ENCODE measurements around the gene GMPR2.
"Not testable (repeated sequence)": the region's sequence is repeated elsewhere in the genome, so short reads cannot be mapped to it uniquely, and the experiment has no call there.

Gene GMPR2

DNA sequence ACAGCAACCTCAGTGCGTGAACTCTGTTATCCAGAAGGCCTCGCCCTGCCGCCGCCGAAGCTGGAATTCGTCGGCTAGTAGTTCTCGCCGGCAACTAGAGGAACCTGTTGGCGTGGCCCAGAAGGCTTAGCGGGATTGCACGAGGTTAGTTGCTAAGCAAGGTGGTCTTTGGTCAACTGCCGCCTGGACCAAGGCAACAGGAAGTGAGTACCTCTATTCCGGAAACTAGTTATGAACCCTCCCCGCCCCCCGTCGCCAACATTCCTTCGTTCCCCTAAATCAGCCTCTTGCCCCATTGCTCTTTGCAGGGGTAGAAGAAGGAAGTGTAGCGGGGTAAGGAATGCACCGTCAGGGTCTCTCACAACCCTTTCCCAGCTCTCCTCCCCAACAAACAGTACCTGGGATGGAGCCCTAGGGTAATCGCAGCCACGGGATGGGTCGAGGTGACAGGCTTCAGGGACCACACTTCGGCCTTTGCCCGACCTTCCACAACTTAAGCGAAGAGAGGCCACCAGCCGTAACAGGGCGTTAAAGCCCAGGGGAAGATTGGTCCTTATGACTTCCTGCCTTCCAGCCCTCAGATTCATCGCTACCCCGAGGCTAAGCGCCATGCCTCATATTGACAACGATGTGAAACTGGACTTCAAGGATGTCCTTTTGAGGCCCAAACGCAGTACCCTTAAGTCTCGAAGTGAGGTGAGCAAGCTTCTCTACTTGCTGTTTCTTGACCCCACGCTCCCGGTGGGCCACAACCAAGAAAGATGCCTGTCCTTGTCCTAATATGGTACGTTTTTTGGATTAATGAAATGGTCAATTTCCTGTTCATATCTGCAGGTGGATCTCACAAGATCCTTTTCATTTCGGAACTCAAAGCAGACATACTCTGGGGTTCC lies at the start of gene GMPR2:
Gene GMPR2, plus strand, starts transcription at position 285 of the 893 bp plus-strand sequence. Its CDS starts 325 bp downstream, at position 610.
- DNase-seq = no peak

- no peak for DNase-seq
Measured at GRCh38 chr14:24183014-24183481, 49.7 kb upstream of the GMPR2 start.

DNA sequence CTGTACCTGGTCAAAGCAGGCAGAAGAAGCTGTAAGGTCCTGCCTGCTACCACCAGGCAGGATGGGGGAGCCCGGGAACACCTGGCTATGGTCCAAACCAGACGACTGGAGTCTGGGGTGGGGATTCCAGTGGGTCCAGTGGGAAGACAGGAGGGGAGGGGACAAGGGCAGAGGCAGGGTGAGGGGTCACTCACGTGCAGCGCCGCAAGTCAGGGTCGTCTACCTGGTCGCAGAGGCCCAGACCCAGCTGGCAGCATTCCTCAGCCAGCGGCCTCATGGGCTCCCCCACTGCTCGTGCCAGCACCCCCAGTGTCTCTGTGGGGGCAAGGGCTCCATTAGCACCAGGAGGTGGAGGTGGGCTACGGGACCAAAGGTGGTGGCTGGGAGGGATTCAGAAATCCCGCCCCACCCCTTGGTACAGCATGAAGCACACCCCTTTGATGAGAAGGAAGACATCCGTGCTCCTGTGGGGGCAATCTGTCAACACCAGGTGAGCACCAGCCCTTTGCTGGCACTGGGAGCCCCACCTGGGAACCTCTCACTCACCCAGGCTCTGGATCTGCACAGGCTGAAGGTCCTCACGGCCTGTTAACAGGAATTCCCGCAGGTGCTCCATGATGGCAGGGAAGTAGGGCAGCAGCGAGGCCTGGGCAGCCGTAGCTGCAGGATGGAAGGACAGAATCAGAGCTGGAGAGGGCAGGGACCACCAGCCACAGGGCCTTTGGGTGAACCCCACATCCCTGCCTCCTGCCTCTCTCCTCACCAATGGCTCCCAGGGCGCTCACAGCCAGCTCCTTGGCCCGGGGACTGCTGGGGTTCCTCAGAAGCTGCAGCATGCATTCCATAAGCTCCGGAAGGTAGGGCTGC lies 48.4 kb upstream of the GMPR2 start:
- no peak for DNase-seq

- DNase-seq = no peak
Measured at GRCh38 chr14:24185026-24185425, 47.7 kb upstream of the GMPR2 start.

GRCh38 chr14:24185741-24186140 lies 47.0 kb upstream of the GMPR2 start:
- DNase-seq = no peak

DNA sequence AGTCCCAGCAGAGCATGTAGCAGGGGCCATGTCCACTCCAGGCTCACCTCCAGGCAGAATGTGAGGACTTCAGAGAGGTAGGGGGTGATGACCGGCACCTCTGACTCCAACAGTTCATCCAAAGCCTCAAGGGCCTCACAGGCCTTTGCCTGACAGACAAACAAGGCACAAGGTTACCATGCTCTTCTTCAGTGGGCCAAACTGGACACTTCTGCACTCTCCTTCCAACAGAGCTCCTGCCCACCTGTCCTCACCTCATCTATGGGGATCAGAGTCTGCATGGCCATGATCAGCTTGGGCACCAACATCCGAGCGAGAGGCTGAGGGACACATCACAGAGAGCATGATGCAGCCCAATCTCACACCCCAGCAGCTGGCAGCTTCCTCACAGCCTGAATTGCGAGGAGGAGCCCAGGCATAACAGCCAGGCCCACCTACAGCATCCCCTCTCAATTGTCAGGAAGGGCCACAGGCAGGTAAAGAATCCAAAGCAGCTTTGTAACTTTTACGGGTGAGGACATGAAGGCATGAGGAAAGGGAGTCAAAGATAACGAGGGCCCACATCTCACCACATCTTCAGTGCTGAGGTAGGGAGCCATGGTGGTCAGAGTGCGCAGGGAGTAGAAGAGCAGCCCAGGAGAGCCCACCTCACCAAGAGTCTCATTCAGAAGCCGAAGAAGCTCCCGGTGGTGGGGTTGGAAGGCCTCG lies 45.7 kb upstream of the GMPR2 start:
- no peak for DNase-seq

GRCh38 chr14:24187539-24187915 lies 45.2 kb upstream of the GMPR2 start:
- DNase-seq = no peak

DNA sequence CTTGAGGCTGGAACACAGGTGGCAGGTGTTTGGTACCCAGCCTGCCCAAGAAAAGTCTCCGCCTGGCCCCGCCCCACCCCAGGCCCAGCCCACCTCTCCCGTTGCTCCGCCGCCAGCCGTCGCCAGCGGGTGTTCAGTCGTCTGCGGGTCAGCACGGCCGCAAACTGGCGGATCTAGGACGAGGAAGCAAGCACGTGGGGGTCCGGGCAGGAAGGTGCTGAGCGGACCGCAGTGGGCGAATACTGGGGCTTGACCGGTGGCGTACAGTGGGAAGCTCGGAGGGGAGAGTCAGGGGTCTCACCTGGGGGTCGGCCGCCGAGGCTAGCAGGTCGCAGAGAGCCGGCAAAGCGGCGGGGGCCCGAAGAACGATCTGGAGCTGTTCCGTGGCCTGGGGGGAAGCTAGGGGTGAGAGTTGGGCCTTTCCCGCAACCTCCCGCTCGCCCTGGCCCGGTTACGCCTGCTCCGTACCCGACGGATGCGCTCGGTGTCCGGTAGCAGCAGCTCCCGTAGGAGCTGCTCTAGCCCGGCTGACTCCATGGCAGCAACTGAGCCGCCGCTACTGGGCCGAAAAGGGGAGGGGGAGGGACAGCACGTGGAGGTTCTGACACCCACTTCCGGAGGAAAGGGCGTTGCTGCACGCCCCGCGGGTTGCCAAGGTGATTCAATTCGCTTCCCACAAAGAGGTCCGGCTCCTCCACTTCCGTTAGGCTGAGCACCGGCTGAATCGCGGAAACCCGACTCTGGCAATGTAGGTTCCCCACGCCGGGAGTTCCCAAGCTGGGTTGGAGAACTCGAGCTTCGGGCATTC lies 44.3 kb upstream of the GMPR2 start, which contains the start of gene IPO4:
Gene IPO4, minus strand, starts transcription at position 566 of the 808 bp plus-strand sequence. Its CDS starts 29 bp downstream, at position 537.
- DNase-seq = peak; percentile 84

DNA sequence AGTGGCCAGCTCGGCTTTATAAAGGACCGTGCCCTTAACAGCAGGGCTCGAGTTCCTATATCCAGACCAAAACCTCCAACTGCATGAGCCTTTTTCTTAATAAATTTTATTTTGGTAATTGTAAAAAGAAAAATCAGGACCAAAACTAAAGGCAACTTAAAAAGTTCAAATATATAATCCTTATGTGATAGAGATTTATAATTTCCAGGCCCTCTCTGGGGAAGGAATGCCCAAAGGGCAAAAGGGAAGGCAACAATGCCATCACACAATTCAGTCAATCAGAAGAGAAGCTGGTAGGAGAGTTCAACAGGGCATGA lies 43.7 kb upstream of the GMPR2 start:
- no peak for DNase-seq

DNA sequence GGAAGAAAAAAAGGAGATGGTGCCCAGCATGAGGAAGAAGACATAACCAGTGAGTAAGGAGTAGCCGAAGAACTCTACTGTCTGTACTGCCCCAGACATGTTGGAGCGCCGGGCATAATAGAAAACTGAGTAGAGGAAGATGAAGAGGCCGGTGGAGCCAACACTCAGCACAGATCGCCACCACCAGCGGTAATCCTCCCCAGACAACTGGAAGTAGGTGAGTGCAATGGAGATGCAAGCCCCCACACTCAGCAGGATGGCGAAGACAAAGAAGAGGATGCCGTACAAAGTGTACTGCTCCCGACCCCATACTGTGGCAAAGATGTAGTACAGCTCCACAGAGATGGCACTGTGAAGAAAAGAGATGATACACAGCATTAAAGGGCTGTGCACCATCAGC lies 43.3 kb upstream of the GMPR2 start:
- no peak for DNase-seq

GRCh38 chr14:24190416-24190815 lies 42.3 kb upstream of the GMPR2 start:
- DNase-seq = no peak

- no peak for DNase-seq
Measured at GRCh38 chr14:24192933-24193332, 39.8 kb upstream of the GMPR2 start.

- no peak for DNase-seq
Measured at GRCh38 chr14:24194186-24194872, 38.4 kb upstream of the GMPR2 start.

GRCh38 chr14:24194873-24195185 lies 37.9 kb upstream of the GMPR2 start:
- no peak for DNase-seq

DNA sequence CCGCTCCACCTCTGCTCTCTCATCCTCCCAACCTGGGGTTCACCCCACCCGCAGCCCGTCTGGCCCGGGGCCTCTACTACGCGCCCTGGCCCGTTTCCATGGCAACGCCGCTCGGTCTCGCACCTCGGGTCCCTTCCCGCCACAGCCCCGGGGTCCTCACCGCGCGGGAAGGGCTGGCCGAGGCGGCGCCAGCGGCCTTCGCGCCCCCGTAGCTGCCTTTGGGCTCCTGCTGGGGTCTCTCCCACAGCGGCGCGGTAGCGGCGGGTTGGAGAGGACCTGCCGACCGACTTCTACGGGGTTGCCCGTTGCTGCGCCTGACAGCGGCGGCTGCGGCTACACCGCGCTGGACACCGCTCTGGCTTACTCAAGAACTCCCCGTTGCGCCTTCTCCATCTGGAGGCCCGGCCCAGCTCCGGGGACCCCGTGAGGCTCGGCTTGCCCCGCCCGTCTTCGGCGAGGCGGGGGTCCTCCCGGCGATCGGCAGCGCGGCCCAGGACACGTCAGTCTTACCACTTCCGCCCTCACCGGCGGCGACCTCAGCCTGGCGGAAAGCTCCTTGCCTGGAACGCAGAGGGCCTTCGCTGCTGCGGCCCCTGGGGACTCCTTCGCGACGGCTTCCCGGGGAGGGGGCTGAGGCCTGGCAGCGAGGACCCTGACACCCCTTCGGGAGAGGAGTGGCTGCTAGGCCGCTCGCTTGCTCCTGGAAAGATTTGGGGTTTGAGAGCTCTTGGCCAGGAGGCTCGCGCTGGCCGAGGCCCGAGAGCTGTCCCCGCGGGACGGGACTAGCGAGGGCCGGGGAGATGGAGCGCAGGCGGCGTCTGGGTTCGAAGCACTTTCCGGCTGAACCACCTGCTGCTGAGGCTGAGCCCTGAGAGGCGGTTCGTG lies 37.3 kb upstream of the GMPR2 start, which contains the start of gene TM9SF1:
Gene TM9SF1, minus strand, starts transcription at position 256 of the 885 bp plus-strand sequence. CDS start 422 bp downstream, outside the sequence.
- DNase-seq = peak; percentile 12

DNA sequence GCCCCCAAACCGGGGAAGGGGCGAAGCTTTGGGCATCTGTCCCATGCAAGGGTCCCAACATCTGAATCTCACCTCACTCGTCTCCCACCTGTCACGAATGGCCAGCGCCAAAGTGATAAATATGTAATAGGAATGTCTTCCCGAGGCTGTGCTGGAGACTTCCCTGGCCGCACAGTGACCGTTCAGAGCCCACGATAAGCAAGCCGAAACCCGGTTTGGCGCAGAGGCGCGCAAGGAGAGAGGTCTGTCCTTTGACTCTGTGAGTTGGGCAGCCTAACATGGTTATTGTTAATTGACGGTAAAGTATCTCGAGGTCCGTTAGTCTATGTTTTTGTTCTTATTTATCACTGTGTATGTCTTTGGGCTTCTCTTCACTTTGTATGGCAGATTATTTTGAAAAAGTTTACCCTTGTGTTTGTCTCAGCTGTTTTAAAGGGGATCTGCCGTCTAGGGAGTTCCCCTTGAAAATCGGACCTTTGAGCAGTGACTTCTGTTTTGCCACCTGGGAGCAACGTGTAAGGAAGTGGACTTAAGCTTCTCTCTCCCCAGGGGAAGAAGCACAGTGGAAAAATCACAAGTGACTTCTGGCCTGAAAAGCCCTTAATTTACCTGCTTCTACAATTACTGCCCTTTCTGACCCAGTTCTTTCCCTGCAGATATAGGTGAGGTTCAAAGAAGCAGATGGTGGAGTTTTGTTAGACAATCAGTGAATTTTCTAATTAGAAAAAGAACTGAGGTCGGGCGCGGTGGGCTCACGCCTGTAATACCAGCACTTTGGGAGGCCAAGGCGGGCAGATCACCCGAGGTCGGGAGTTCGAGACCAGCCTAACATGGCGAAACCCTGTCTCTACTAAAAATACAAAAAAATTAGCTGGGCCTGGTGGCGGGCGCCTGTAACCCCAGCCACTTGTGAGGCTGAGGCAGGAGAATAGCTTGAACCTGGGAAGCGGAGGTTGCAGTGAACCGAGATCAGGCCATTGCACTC lies 36.4 kb upstream of the GMPR2 start:
- no peak for DNase-seq

DNA sequence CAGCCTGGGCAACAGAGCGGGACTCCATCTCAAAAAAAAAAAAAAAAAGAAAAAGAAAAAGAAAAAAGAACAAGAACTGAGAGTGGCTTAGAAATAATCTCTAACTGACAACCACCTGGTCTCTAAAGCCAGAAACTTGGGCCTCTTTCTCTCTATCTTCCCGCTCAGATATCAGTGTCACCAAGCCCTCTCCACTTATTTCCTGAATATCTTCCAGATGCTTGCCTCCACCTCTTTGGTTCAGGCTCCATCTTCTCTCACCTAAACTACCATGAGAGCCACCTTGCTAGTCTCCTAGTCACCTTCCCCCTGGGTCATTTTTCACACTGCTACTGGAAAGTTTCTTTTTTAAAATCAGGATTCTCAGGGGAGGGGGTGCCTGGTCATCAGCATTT lies 35.7 kb upstream of the GMPR2 start:
- DNase-seq = no peak

DNA sequence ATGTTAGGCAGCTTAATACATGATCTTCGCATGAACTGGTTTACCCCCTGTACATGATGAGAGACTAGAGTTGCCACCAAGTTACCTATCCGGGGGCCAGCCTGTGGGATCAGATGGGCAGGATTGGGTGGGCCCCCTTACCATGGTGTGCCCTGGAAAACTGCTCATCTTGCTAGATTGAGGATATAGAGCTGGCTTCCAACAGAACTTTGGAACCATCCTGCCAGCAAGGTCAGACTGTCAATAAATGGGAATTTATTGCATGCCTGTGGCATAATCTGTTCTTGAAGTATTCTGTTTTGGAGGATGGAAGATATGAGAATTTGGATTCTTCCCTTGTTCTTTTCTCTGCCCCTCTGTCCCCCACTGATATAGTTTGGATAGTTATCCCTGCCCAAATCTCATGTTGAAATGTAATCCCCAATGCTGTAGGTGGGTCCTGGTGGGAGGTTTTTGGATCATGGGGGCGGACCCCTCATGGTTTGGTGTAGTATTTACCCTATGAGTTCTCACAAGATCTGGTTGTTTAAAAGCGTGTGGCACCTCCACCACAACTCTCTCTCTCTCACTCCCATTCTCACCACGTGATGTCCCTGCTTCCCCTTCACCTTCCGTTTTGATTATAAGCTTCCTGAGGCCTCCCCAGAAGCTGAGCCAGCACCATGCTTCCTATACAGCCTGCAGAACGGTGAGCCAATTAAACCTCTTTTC lies 33.8 kb upstream of the GMPR2 start:
- DNase-seq = no peak

DNA sequence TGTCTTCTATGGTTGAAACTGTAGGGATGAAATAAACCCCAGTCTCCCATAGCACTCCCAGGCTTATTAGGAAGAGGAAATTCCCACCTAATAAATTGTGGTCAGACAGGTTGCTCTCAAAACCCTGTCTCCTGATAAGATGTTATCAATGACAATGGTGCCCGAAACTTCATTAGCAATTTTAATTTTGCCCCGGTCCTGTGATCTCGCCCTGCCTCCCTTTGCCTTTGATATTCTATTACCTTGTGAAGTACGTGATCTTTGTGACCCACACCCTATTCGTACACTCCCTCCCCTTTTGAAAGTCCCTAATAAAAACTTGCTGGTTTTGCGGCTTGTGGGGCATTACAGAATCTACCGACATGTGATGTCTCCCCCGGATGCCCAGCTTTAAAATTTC lies 30.2 kb upstream of the GMPR2 start:
- not testable (repeated sequence) for DNase-seq
